K562 (cell line): Measurements from ENCODE around the gene KDM4F. TPM values are rescaled to one million over a fixed set of nuclear protein-coding genes. Genes with fewer than 3 reads are reported as not detected.

Experiments used
- ATAC-seq: fragments of 200-7000 bp; cut with Tn5 transposase; 3 replicates; pipeline ENCODE4 v1.9.1; 2020; ENCODE audit warnings: moderate library complexity
- BruUV-seq: library from RNA; stranded (reverse); fragments of 400-500 nt; replicated peaks from 2 replicates; lab custom pipeline; 2021; lab: Mats Ljungman, UMichigan
- CTCF ChIA-PET: fragments of 300-600 bp; formaldehyde crosslinking; extraction: SDS; loops from one replicate; lab custom pipeline; 2021; ENCODE audit warnings: low intra/inter-chr PET ratio; lab: Yijun Ruan, JAX
- POLR2A ChIA-PET: fragments of 300-600, 350-650 bp; sonication (Branson Sonifier 250); formaldehyde crosslinking; extraction: SDS; loops from one replicate; lab custom pipeline; 2021; ENCODE audit warnings: antibody characterized with exemption, inconsistent platforms; lab: Yijun Ruan, JAX
- DNase-seq, 4 experiments: peaks; one replicate each; pipeline versions ENCODE4 v3.0.0 to v3.0.0-alpha.2; 2011 to 2018; ENCODE audit warnings: low spot score in 3 of 4, mixed read lengths in 3 of 4; ENCODE audit errors: extremely low read depth in 1 of 4
- FAIRE-seq: peaks from 2 replicates; lab custom pipeline; 2011; peaks lifted over from hg19 to GRCh38; lab: Jason Lieb, UNC
- H2AFZ ChIP-seq: 2 replicates; pipeline ENCODE4 v1.6.0; 2011; ENCODE audit warnings: low read depth, low read length, control low read depth, inconsistent platforms
- H3K27ac ChIP-seq: fragments of 200-600 bp; 3 replicates; pipeline ENCODE4 v1.8.0; 2011; ENCODE audit warnings: low read depth, mild to moderate bottlenecking, control low read depth, inconsistent platforms, low read length, moderate library complexity, mixed read lengths; ENCODE audit errors: extremely low read depth
- H3K27me3 ChIP-seq, 2 experiments: fragments of 300-600 bp in 1 of 2; 2 replicates in 1 of 2; 3 replicates in 1 of 2; pipeline versions ENCODE4 v1.6.0 to v1.8.0; 2011; ENCODE audit warnings: inconsistent platforms in 2 of 2, low read length in 2 of 2, mild to moderate bottlenecking in 1 of 2, mixed read lengths in 1 of 2, moderate library complexity in 1 of 2; ENCODE audit not compliant: control insufficient read depth in 2 of 2, insufficient read depth in 2 of 2
- H3K36me3 ChIP-seq: fragments of 300-600 bp; 3 replicates; pipeline ENCODE4 v1.8.0; 2011; ENCODE audit warnings: mild to moderate bottlenecking, low read length, inconsistent platforms; ENCODE audit not compliant: control insufficient read depth, insufficient read depth
- H3K4me1 ChIP-seq, 2 experiments: fragments of 200-600 bp in 1 of 2; replicated peaks in 1 of 2; 2 replicates in 1 of 2; 3 replicates in 1 of 2; pipeline versions ENCODE4 v1.5.1 to v1.8.0; 2011; ENCODE audit warnings: inconsistent platforms in 2 of 2, low read length in 2 of 2, mild to moderate bottlenecking in 1 of 2, mixed read lengths in 1 of 2, moderate library complexity in 1 of 2; ENCODE audit not compliant: control insufficient read depth in 2 of 2, insufficient read depth in 2 of 2
- H3K4me2 ChIP-seq: 2 replicates; pipeline ENCODE4 v1.6.1; 2011; ENCODE audit warnings: low read length, control low read depth, inconsistent platforms, mixed read lengths; ENCODE audit not compliant: insufficient read depth
- H3K4me3 ChIP-seq: fragments of 200-600 bp; sonication (generic), shearing (Covaris generic); 2 replicates; pipeline ENCODE4 v1.5.1; 2016; ENCODE audit warnings: control low read depth, inconsistent platforms
- H3K79me2 ChIP-seq: fragments of 200-600 bp; 3 replicates; pipeline ENCODE4 v1.8.0; 2011; ENCODE audit warnings: low read length, inconsistent platforms; ENCODE audit not compliant: control insufficient read depth, insufficient read depth
- H3K9ac ChIP-seq, 2 experiments: 2 replicates each; pipeline versions ENCODE4 v1.6.0 to v1.6.1; 2011; ENCODE audit warnings: low read depth in 2 of 2, low read length in 2 of 2, control low read depth in 1 of 2, inconsistent platforms in 1 of 2, mild to moderate bottlenecking in 1 of 2, mixed read lengths in 1 of 2; ENCODE audit not compliant: insufficient read depth in 1 of 2
- H3K9me1 ChIP-seq: one replicate; pipeline ENCODE4 v1.6.0; 2011; ENCODE audit warnings: inconsistent platforms, mild to moderate bottlenecking, low read length, moderate library complexity; ENCODE audit not compliant: control insufficient read depth, insufficient read depth
- H3K9me3 ChIP-seq: replicated peaks from 2 replicates; pipeline ENCODE4 v1.5.1; 2011; ENCODE audit warnings: low read depth, low read length, inconsistent platforms; ENCODE audit not compliant: control insufficient read depth, insufficient read depth
- H4K20me1 ChIP-seq: replicated peaks from 2 replicates; pipeline ENCODE4 v1.6.1; 2011; ENCODE audit warnings: low read length, inconsistent platforms, mixed read lengths; ENCODE audit not compliant: control insufficient read depth, insufficient read depth
- ADNP ChIP-seq: fragments of 200-800 bp; sonication (Bioruptor generic); IDR thresholded peaks from 2 replicates; pipeline ENCODE4 v1.6.1; 2016; ENCODE audit warnings: missing genetic modification characterization, missing compliant biosample characterization
- ARID1B ChIP-seq: fragments of 450-650 bp; IDR thresholded peaks from 2 replicates; pipeline ENCODE4 v1.6.1; 2016; ENCODE audit warnings: antibody characterized with exemption, mild to moderate bottlenecking, inconsistent platforms
- CHD2 ChIP-seq: IDR thresholded peaks from 2 replicates; pipeline ENCODE4 v1.6.1; 2011; ENCODE audit warnings: low read depth, low read length
- E2F6 ChIP-seq, 2 experiments: IDR thresholded peaks; 2 replicates each; pipeline ENCODE4 v1.6.1; 2011; ENCODE audit warnings: borderline replicate concordance in 1 of 2, control low read depth in 1 of 2, low read depth in 1 of 2, low read length in 1 of 2, mild to moderate bottlenecking in 1 of 2, mixed read lengths in 1 of 2, moderate library complexity in 1 of 2; ENCODE audit not compliant: insufficient read depth in 1 of 2, insufficient read length in 1 of 2, poor library complexity in 1 of 2, severe bottlenecking in 1 of 2; ENCODE audit errors: extremely low read depth in 1 of 2
- FOXA3 ChIP-seq, 2 experiments: fragments of 450-650 bp in 1 of 2; sonication (generic) in 1 of 2; formaldehyde crosslinking; IDR thresholded peaks in 1 of 2; conservative IDR thresholded peaks in 1 of 2; 2 replicates each; pipeline versions ENCODE4 v1.4.0 to v1.8.0; 2020 to 2022; ENCODE audit warnings: mild to moderate bottlenecking in 2 of 2, missing genetic modification reagents in 1 of 2
- GATAD2A ChIP-seq: fragments of 450-650 bp; IDR thresholded peaks from 2 replicates; pipeline ENCODE4 v1.6.1; 2017
- KAT7 ChIP-seq: sonication (generic); formaldehyde crosslinking; IDR thresholded peaks from 2 replicates; pipeline ENCODE4 v1.8.0; 2022; ENCODE audit warnings: missing genetic modification reagents, mild to moderate bottlenecking, borderline replicate concordance
- KDM1A ChIP-seq, 2 experiments: fragments of 450-650 bp; IDR thresholded peaks; 2 replicates each; pipeline ENCODE4 v1.6.1; 2016; ENCODE audit warnings: mild to moderate bottlenecking in 2 of 2
- NR4A1 ChIP-seq, 2 experiments: fragments of 250-450 bp in 1 of 2; fragments of 450-650 bp in 1 of 2; sonication (Bioruptor Pico) in 1 of 2; IDR thresholded peaks; 2 replicates each; pipeline versions ENCODE4 v1.4.0 to v1.6.1; 2016 to 2020; ENCODE audit warnings: mild to moderate bottlenecking in 2 of 2, missing compliant biosample characterization in 1 of 2, missing genetic modification characterization in 1 of 2, moderate library complexity in 1 of 2
- RERE ChIP-seq: sonication (generic); formaldehyde crosslinking; IDR thresholded peaks from 2 replicates; pipeline ENCODE4 v1.8.0; 2023; ENCODE audit warnings: missing genetic modification reagents, mild to moderate bottlenecking, borderline replicate concordance
- SUPT5H ChIP-seq: fragments of 450-650 bp; IDR thresholded peaks from 2 replicates; pipeline ENCODE4 v1.6.1; 2016
- TFAP4 ChIP-seq: sonication (generic); formaldehyde crosslinking; IDR thresholded peaks from 2 replicates; pipeline ENCODE4 v1.8.0; 2022; ENCODE audit warnings: missing genetic modification reagents, mild to moderate bottlenecking, moderate library complexity, borderline replicate concordance
- WGBS: fragments of 100-300 bp; shearing (Covaris generic); methylation state at CpG from one replicate; pipeline ENCODE4 v1.1.6; 2016; ENCODE audit warnings: low coverage, mixed read lengths; ENCODE audit not compliant: insufficient coverage; ENCODE audit errors: missing lambda C conversion rate; 5-methylcytosine and 5-hydroxymethylcytosine counted together
- in situ Hi-C: fragments of 300-500 bp; cut with MboI; formaldehyde crosslinking; loops from 4 replicates; pipeline ENCODE4 v1.15.0; 2018; ENCODE audit warnings: inconsistent platforms, mixed read lengths
- intact Hi-C: fragments of 100-400 bp; cut with micrococcal nuclease; formaldehyde crosslinking; loops from 2 replicates; pipeline ENCODE4 v1.14.2; 2022
- polyA plus RNA-seq, 8 experiments: library from polyadenylated mRNA; depleted of rRNA in 4 of 8; stranded (reverse) in 5 of 8; unstranded in 3 of 8; fragments of >200 nt; fragmentation: Nextera tagmentation in 2 of 8; fragmentation: Illumina TruSeq in 1 of 8; extraction: Ambion mirVana in 2 of 8; extraction: Trizol in 1 of 8; gene quantifications; 2 replicates each; pipeline versions ENCODE4 v1.2.1 to v1.2.3, GENCODE V29; 2011 to 2014; ENCODE audit warnings: inconsistent platforms in 1 of 8, missing spikeins in 1 of 8
- total RNA-seq, 7 experiments: library from RNA; depleted of rRNA in 6 of 7; stranded (reverse); fragments of >200 nt in 6 of 7; fragmentation: Illumina TruSeq in 2 of 7; extraction: Trizol in 2 of 7; gene quantifications; 2 replicates each; pipeline versions ENCODE4 v1.2.1 to v1.2.3, GENCODE V29; 2011 to 2021; ENCODE audit warnings: low replicate concordance in 1 of 7

The KDM4F gene
- total and polyA plus RNA-seq, 9 of the 15 experiments (the other 6 are each of a cell fraction or from before 2014, with no cell fraction given): not detected

GRCh38 chr11:95088946-95089619 lies 39.9 kb downstream of the KDM4F start:
- in situ Hi-C loops (no loop called here), intact Hi-C loops (loop anchor here (2.0 kb wide), 1 partner anchor 20 kb away; no protein-coding TSS in a partner anchor)
- H3K79me2 ChIP-seq: peaks cover 15% of the 10 kb centered on the region; the same call in 2 of the 3 replicates
- DNase-seq (no peak), FAIRE-seq (no peak), ATAC-seq (peak; percentile 66)
- H3K9me3 ChIP-seq: no peaks in the 10 kb centered on the region
- H3K27ac ChIP-seq: peak overlapping the region; percentile 42; the same call in 2 of the 3 replicates
- no peaks in the 10 kb centered on the region for H3K27me3 ChIP-seq
- H3K4me3 ChIP-seq: peak overlapping the region; percentile 79
- H4K20me1 ChIP-seq: peaks cover 3% of the 10 kb centered on the region; the same call in 1 of the 2 replicates
- 28% methylated on average over 27 of the region's 27 CpGs for WGBS
- H3K36me3 ChIP-seq: no peaks in the 10 kb centered on the region; the same call in 2 of the 3 replicates
- H3K9me1 ChIP-seq: no peaks in the 10 kb centered on the region
- H3K4me1 ChIP-seq: peaks cover 26 to 38% of the 10 kb centered on the region in 2 experiments
- H2AFZ ChIP-seq: peak overlapping the region; percentile 96
- peak overlapping the region; percentile 89 for H3K4me2 ChIP-seq
- CTCF ChIA-PET: no interaction called here
- POLR2A ChIA-PET: interaction anchor here (0.6 to 5.8 kb wide), 7 partner anchors 9 to 241 kb away, joined by 3 to 37 read pairs (median 4); no protein-coding TSS in a partner anchor
- peak overlapping the region; percentile 76 to 93; a peak in 3 of 4 replicates for H3K9ac ChIP-seq
- TSS peak; percentile 90 for BruUV-seq
- TF ChIP-seq ARID1B (peak; percentile 26; the same call in 1 of the 2 replicates), KDM1A (IDR thresholded peaks at IDR 0.05) (0 out of 4 replicates have a peak, but pooled peaks have one; percentile 10 to 38), ADNP (tag) (no peak), RERE (CRISPR knock-in tag) (0 out of 2 replicates have a peak, but pooled peaks have one; percentile 39), GATAD2A (0 out of 2 replicates have a peak, but pooled peaks have one; percentile 33), E2F6 (IDR thresholded peaks at IDR 0.05; ENCODE audit: borderline replicate concordance in 1 of 2, extremely low read depth in 1 of 2, insufficient read depth in 1 of 2, insufficient read length in 1 of 2, low read depth in 1 of 2, low read length in 1 of 2, poor library complexity in 1 of 2, severe bottlenecking in 1 of 2) (peak in 1 of 2 experiments; percentile 18), SUPT5H (0 out of 2 replicates have a peak, but pooled peaks have one; percentile 64), FOXA3 (CRISPR knock-in tag; conservative IDR thresholded peaks at IDR 0.05 in 1 of 2, IDR thresholded peaks at IDR 0.05 in 1 of 2) (0 out of 4 replicates have a peak, but pooled peaks of 1 of the 2 experiments have one; percentile 32), KAT7 (CRISPR knock-in tag) (0 out of 2 replicates have a peak, but pooled peaks have one; percentile 8), CHD2 (no peak), TFAP4 (CRISPR knock-in tag) (peak; percentile 59; the same call in 1 of the 2 replicates), NR4A1 (CRISPR knock-in tag; IDR thresholded peaks at IDR 0.05) (no peak), NR4A1 (tag; IDR thresholded peaks at IDR 0.05) (no peak)
